ENCODE results near the gene HLTF.

HLTF gene

DNA sequence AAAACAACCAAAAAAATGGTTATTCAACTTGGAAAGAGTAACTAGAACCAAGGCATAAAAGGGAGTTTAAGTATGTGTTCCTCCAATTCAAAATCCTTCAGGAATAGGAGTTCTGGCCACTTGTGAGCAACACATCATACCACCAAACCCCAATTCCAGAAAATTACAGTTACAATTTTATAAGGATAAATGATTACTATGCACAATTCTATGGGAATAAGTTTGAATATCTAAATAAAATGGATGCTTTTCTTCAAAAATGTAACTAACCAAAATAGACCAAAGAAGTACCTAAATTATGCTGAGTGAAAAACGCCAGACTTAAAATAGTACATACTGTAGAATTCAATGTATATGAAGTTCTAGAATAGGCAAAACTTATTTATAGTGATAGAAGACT is 4.6 kb downstream of the HLTF start:
- DNase-seq: no peak

GRCh38 chr3:149080699-149081091 is 5.6 kb downstream of the HLTF start:
- DNase-seq: no peak

GRCh38 chr3:149080011-149080698 is 6.2 kb downstream of the HLTF start:
- DNase-seq: no peak

- no peak for DNase-seq
Observed at GRCh38 chr3:149077628-149078027, 8.7 kb downstream of the HLTF start.

DNA sequence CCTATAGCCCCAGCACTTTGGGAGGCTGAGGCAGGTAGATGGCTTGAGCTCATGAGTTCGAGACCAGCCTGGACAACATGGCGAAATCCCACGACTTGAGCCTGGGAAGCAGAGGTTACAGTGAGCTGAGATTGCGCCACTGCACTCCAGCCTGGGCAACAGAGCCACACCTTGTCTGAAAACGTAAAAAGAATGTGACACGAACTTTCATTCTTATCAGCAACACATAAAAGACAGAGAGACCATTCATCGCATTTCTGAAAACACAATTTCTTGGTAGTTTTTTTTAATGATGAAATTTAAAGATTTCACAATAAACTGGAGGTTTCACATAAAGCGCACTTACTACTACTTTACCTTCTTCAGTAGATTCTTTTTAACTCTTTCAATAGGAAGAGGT is 18.4 kb downstream of the HLTF start:
- DNase-seq: no peak

DNA sequence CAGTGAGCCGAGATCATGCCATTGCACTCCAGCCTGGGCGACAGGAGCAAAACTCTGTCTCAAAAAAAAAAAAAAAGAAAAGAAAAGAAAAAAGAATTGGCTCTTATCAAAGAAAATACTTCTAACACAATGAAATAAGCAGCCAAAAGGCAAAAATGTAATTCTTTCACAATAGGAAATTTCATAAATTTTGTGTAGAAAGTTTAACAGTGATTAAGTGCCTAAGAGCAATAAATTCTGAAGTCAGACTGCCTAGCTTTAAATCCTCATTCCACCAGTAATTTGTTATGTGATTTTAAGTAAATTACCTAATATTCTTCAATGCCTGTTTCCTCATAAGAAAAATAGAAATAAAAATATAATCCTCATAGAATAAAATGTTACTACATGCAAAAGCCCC is 24.6 kb downstream of the HLTF start:
- no peak for DNase-seq

DNA sequence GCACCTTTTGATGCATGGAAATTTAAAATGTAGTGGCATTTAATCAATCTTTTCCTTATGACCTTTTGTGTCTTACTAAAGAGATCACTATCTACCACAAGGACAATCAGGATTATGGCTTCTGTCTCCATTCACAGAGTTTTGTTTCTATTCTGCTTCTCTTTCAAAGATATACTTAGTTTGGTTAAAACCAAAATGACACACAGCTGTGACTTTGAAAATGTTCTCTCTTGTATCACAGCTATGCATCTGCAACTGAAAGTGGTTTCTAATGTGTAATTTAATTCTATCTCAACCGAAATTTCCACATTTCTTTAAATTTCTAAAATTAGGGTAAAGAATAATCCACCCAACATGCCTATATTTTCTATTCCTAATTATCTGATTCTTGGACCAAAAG is 27.7 kb downstream of the HLTF start:
- DNase-seq: no peak

GRCh38 chr3:149058198-149058597 is 28.1 kb downstream of the HLTF start:
- DNase-seq: no peak

- no peak for DNase-seq
Observed at GRCh38 chr3:149055575-149055974, 30.8 kb downstream of the HLTF start.

- no peak for DNase-seq
Observed at GRCh38 chr3:149044339-149045083, 41.8 kb downstream of the HLTF start.

DNA sequence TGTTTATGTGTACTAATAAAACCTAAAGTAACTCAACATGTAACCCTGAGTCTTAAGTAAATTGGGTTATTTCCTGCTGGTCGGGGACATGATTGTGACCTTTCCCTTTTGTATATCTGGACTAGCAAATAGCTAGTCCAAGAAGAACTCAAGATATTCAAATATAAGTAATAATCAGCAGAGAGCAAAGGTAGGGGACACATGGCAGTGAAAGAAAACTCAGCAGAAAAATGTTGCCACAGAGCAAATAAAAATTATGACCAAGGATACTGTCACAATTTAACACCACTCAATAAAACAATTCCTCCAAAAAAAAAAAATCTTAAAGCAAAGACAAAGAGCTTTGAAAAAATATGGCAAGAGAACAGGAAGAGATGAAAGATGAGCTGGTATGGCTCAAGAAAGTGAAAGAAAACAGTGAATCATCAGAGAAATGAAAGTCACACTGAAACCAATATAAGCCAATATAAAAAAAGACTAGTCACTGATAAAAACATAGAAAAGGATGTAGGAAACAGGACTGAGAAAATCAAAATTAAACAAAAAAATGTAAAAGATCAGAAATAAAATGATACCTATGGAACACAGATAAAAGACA is 43.4 kb downstream of the HLTF start:
- no peak for DNase-seq

DNA sequence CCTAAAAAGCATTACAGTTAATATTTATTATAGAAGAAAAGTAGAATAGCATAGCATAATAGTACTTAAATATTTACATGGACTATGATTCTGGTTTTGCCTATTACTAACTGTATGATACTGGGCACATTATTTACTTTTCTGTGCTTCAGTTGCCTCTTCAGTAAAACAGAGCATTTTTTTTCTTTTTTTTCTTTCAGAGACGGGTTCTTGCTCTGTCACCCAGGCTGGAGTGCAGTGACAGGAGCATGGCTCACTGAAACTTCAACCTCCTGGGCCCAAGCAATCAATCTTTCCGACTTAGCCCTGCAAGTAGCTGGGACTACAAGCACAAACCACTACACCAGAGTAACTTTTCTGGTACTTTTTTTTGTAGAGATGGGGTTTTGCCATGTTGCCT is 48.0 kb downstream of the HLTF start:
- DNase-seq: no peak

- no peak for DNase-seq
Observed at GRCh38 chr3:149037684-149038083, 48.6 kb downstream of the HLTF start.

DNA sequence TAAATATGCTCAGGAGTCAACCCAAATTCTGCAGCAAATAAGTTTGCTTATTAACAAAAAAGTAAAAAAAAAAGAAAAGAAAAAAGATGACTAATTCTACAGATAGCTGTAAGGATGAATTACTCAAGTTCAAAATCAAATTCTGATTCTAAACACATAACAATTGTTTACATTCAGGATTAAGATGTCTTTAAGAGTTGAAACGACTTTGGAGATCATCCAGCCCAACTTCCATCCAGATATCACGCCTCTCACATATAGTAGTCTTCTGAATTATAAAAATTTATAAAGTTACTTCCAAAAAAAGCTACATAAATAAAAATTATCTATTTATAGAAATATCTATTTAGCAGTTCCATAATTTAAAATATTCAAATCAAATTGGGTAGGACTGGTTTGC is 55.2 kb downstream of the HLTF start:
- DNase-seq: no peak

- no peak for DNase-seq
Observed at GRCh38 chr3:149026718-149027117, 59.6 kb downstream of the HLTF start.

DNA sequence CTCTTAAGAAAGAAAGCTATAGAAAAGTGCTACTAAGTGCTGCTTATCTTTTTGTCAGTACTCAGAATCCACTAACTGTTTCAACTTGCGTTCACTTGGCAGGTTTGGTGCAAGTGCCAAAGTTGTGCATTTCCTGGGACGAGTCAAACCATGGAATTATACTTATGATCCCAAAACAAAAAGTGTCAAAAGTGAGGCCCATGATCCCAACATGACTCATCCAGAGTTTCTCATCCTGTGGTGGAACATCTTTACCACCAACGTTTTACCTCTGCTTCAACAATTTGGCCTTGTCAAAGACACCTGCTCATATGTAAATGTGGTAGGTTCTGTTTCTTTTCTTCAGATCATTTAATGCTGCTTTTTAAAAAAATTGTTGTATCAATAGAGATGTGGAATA is 62.4 kb downstream of the HLTF start:
- DNase-seq: no peak

- DNase-seq: no peak
Observed at GRCh38 chr3:149021830-149022229, 64.5 kb downstream of the HLTF start.

- DNase-seq: no peak
Observed at GRCh38 chr3:149020839-149021252, 65.5 kb downstream of the HLTF start.

DNA sequence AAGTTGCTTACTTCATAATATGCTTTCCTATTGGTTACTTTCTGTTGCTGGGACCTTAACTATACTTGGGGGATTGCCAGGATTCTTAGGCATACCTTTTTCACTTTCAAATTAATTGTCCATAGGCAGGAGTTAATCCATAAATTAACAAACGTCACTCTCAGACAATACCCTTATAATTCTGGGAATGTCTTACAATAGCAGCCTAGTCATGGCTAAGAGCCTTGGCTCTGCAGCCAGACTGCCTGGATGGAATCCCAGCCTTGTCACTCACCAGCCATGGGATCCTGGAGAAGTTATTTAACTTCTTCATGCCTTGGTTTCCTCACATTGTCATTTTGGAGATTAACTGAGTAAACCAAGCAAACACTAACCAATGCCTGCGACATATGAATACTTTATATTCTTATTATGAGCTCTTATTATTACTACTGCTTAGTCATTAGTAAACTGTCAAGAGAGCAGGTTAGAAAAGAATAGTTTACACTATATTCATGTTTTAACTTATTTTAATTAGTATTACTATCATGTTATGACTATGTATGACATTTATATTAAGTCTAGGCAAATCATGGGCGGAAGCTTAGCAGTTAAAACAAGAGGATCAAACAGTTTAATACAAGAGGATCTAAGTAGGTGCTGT is 66.0 kb downstream of the HLTF start:
- DNase-seq: no peak

DNA sequence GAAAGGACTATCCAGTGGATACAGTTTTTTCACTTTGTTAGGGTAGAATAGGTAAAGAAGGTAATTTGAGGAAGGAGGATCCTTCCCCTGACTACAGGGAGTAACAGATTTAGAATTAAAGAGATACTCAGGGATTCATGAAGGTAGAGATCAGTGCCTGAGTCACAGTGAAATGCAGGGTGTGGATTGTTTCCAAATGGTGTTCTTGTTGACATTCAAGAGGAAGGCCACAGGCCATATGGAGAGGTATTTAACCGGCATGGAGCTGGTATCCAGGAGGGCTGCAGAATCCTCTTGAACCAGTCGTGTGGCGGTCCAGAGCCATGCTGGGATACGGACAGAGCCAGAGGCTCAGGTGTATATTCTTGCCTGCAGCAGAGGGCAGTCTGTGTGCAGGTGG is 66.8 kb downstream of the HLTF start:
- DNase-seq: no peak

- no peak for DNase-seq
Observed at GRCh38 chr3:149018247-149018646, 68.1 kb downstream of the HLTF start.

DNA sequence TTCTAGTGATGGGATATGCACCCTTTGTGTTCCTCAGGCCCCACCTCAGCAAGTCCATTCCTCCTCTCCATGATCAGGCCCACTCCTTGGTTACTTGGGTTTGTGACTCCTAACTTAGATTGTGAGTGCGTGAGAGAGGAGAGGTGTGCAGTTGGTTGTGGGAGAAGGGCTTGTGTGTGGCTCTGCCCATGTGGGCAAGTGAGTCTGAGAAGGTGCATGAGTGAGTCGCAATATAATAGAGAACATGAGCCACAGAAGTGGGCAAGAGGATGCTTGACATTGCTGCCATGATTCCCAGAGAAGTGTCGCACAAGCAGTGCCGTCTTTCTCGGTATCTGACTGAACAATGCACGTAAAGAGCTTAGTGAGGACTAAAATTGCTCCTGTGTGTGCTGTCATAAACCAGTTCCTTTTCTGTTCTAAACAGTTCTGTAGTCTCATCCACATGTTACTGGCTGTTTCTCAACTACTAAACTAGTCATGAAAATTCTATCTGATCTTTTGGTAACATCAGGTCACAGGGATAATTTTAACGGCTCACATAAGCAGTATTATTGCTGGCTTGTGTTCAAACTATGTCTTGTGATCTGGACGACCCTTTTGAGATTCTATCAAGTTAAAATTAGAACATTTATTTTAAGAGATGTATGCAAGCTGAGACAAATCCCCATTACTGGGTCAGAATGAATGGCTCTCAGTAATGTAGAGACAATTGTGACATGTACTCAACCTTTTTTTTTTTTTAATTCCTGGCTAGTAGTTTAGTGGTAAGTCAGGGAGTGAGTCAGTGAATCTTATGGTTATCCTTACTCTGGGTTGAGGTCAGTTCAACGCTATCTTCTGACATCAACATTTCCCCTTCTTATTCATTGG is 69.4 kb downstream of the HLTF start:
- DNase-seq: no peak

DNA sequence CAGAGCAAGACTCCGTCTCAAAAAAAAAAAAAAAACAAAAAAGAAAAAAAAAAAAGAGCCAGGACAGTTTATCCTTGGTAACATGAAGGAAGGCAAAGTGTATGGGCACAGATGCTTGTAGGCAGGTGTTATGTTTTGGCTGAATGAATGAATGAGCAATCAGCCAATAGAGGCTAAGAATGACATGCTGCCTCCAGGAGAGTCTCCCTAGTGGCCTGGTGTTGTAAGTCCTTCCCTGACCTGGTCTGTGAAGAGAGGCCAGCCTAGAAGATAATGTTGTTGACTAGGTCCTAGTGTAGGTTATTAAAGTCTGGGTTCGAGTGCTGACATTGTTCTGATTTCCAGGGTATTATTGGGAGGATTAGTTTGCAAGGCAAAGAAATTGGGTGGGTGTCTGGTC is 70.1 kb downstream of the HLTF start:
- DNase-seq: no peak
